ENCODE results near the gene YIPF1.

YIPF1 gene

GRCh38 chr1:53889304-53890298 lies at the start of gene YIPF1:
YIPF1 (minus strand) TSS chr1:53889797; CDS start chr1:53888937, 860 bp downstream.
- peak; percentile 79 for DNase-seq (ENCODE audit: low spot score)

DNA sequence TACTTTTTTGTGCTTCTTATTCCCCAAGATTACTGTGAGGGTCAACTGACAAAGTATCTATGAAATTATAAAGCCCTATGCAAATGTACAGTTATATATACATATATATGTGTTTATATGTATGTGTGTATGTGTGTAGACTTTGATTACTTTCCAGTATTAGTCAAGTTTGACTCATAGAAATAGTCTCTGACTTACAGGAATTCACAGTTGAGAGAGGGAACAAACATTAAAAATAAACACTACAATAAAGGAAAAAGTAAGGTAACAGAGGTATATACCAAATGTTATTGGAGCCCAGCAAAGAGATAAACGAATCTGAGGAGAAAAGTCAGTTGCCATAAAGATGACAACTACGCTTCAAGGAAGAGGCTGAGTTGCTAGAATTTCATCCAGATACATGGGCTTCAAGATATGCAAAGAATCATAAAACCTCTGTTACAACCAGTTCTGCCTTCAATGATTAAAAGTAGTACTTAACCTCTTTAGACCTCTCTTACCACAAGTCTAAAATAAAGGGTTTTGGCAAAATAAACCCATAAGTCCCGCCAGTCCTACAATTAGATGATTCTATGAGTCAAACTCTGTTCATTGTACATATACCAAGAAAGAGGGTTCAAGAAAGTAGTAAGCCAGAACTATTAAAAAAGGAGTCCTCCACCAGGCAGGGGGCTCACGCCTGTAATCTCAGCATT lies 48.7 kb upstream of the YIPF1 start:
- no peak for DNase-seq (ENCODE audit: low spot score)

- DNase-seq (ENCODE audit: low spot score), result no peak
These were observed 46.8 kb upstream of the YIPF1 start for GRCh38 chr1:53936430-53936829.

DNA sequence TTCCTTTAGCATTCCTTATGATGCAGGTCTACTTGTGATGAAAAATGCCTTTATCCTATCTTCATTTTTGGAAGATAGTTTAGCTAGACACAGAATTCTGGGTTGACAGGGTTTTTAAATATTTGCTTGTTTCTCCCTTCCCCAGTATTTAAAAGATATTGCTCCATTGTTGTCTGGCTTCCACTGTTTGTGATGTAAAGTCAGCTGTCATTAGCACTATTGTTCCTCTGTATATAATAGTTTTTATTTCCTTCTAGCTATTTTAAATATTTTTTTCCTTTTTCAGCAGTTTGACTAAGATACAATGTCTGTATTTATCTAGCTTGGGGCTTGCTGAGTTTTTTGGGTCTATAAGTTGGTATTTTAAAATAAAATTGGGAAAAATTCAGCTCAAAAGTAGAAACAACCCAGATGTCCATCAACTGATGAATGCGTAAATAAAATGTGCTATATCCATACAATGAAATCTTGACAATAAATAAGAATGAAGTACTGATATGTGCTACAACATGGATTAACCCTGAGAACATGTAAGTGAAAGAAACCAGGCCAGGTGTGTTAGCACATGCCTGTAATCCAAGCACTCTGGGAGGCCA lies 44.7 kb upstream of the YIPF1 start:
- no peak for DNase-seq (ENCODE audit: low spot score)

DNA sequence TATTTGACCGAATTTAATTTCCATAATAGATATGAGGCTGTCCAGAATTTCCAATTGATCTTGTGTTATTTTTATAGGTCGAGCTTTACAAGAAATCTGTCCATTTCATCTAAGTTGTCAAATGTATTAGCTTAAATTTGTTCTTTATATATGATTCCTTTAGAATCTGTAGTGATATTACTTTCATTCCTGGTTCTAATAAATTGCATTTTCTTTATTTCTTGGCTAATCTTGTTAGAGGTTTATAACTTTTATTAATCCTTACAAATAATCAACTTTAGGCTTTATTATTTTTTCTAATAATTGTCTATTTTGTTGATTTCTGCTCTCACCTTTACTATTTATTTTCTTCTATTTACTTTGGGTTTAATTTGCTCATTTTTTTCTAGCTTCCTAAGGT lies 41.9 kb upstream of the YIPF1 start:
- no peak for DNase-seq (ENCODE audit: low spot score)

- DNase-seq (ENCODE audit: low spot score), result no peak
These were observed 41.3 kb upstream of the YIPF1 start for GRCh38 chr1:53930932-53931331.

DNA sequence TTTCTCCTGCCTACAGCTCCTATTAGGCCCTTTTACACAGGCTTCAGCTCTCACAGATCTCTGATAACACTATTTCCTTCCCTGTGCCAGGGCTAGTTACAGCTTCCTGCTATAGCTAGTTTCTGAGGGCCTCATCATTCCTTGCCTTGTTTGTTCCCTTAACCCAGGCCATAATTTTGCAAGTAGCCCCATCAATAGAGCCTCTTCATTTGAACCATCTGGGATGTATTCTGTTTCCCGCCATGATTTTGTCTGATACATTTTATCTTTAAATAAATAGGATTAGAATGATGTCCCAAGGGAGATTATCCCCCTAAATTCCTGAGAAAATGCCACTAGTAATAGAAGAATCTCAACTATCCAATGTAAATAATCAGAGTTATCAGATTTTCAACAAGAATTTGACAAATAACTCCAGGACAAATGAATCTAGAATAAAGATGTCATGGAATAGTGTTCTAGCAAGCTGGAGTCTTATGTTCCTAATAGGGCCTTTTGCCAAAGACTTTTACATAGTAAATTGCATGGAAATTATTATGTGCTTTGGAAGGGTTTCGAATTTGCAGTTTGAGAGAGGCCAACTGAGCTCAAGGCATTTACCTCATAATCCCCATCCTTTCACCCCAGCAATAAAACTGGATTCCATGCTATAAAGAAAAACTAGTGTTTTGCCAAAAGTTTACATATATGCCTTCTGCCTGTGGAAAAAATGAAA lies 39.8 kb upstream of the YIPF1 start:
- no peak for DNase-seq (ENCODE audit: low spot score)

DNA sequence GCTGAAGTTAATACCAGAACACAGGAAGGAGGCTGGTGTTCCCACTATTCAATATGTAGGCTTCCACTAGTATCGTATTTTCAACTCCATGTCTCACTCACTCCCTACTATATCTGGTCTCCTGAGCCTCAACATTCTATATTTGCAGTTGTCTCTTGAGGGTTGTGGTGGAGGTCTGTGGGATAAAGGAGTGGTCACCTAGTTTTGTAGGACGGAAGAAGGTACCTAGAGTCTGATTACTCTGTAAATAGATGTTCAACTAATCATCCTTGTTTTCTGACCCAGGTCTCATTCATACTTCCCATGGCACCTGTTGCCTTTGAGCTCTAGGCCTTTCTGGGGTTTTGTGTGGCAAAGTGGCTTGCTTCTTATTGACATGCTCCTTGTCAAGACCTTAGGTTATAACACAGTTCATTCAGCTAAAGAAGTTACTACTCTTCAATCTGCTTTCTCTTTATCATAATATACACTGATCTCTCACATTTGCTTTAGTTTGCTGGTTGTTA lies 37.8 kb upstream of the YIPF1 start:
- DNase-seq (ENCODE audit: low spot score), result no peak

- DNase-seq (ENCODE audit: low spot score), result no peak
These were observed 30.1 kb upstream of the YIPF1 start for GRCh38 chr1:53919675-53920066.

DNA sequence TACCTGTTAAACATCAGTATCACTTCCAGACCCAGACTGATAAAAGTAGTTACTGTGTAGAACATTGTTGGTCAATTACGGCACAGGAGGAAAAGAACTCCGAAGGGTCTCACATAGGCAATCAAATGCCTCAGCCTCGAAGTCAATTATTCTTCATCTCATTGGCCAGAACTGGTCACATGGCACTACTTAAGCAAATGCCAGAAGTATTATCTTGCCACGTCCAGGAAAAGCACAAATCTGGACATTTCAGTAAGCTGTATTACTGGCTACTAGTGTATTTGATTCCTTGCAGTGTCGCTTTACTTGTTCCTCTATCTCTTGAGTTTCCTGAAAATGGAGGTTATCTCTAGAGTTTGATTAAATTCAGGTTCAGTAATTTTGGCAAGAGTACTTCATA lies 28.7 kb upstream of the YIPF1 start:
- no peak for DNase-seq (ENCODE audit: low spot score)

DNA sequence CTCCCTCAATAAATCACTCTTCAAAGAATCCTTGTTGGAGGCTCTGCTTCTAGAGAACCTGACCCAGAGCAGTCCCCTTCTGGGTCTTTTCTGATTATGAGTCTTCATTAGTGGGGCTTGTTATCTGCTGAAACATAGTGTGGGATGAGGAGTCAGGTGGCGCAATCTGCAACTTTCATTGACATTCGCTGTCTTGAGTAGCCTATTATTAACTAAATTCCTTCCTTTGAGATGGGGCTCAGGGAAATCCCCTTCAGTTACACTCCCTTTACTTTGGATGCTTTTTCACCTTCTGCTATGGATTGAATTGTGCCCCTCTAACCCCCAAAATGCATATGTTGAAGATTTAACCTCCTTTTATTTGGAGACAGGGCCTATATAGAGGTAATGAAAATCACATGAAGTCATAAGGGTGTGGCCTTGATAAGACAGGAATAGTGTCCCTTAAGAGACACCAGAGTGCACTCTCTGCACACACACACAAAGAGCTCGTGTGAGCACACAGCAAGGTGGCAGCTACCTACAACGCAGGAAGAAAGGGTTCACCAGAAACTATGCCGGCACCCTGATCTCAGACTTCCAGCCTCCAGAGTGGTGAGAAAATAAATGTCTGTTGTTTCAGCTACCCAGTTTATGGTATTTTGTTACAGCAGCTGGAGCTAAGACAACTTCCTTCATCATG lies 23.9 kb upstream of the YIPF1 start:
- no peak for DNase-seq (ENCODE audit: low spot score)

DNA sequence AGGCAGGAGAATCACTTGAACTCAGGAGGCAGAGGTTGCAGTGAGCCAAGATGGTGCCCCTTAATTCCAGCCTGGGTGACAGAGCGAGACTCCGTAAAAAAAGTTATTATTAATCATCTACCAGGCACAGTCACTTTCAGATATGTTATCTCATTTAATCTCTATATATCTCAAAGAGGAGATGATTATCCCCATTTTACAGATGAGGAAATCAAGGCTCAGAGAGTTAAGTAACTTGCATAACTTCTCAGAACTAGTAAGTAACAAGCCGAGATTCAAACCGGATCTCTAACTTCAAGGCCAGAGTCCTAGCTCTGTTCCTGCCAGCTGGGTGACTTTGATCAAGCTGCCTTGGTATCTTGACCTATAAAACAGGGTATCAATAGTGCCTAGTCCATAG lies 21.8 kb upstream of the YIPF1 start:
- no peak for DNase-seq (ENCODE audit: low spot score)

DNA sequence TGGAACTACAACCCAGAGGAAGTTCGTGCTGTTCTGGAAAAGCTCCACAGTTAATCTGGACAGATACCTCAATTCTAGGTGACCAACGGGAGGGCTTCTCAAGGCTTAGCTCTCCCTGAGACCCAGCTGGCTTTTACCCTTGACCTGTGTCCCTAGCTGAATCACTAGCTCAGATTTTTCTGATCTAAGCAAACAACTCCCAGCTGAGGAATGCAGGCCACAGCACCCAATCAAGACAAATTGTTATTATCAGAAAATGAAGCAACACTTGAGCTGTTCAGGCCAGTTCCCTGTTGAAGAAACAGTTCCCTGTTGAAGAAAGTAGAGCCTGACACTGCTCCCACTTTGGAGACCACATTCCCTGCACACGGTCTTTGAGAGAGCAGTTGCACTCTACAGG lies 20.3 kb upstream of the YIPF1 start:
- DNase-seq (ENCODE audit: low spot score), result peak; percentile 49

GRCh38 chr1:53906121-53906520 lies 16.5 kb upstream of the YIPF1 start:
- DNase-seq (ENCODE audit: low spot score), result no peak

- DNase-seq (ENCODE audit: low spot score), result no peak
These were observed 15.9 kb upstream of the YIPF1 start for GRCh38 chr1:53905509-53905908.

DNA sequence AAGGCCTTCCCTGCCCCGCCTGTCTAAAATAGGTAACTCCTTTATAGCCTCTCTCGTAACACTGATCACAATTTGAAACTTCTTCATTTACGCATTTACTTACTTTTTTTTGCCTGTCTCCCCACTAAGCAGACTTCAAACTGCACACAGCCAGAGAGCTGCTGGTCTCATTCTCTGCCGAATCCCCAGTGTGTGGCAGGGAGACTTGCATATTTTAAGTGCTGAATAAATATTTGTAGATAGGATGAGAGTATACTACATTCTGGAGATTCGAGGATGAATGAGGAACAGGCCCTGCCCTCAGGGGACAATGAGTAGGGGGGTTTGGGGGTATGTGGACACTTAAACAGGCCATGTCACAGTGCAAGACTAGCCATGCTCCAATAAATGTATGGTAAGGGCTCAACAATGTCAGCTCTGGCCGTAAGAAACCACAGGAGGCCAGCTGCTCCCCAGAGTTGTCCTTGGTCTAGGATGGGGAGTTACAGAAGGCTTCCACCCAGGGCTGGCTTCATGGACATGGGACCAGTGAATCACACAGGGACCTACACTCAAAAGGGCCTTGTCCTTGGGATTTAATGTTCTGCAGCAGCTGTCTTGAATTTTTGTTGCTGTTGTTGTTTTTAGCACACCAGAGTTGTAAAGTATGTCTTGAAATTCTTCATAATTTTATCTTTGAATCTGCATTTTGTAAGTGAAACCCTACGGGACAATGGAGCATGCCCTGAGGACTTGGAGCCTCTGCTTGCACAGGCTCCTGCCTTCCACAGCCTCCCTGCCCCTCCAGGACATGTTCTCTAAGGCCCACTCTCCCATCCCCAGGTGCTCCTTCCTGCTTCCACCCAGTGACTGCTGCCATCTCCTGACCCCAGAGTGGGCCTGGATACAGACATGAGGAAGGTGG lies 12.9 kb upstream of the YIPF1 start:
- no peak for DNase-seq (ENCODE audit: low spot score)

GRCh38 chr1:53899708-53900107 lies 10.1 kb upstream of the YIPF1 start:
- no peak for DNase-seq (ENCODE audit: low spot score)

- DNase-seq (ENCODE audit: low spot score), result no peak
These were observed 9.6 kb upstream of the YIPF1 start for GRCh38 chr1:53899206-53899628.

DNA sequence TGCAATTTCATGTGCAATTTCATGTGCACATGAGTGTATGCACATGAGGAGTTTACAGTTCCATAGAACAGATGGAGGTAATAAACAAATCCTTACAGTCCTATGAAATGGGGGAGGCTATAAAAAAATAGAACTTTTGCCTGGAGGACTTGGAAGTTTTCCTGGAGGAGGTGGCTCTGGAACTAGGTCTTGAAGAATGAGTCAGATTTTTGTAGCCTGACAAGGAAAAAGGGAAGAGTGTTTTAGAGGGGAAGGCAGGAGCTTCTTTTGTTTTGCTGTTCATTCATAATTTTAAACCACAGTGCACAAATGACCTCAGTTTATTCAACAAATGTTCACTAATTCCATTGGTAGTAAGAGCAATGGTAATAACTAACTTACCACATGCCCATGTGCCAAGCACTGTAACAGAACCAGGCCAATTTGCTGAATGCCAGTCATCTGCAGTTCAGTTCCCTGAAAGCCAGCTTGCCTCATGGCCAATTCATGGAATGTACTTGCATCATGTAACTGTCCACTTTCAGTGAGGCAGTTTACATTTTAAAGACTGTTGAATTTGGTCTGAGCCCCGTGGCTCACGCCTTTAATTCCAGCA lies 7.1 kb upstream of the YIPF1 start:
- no peak for DNase-seq (ENCODE audit: low spot score)

DNA sequence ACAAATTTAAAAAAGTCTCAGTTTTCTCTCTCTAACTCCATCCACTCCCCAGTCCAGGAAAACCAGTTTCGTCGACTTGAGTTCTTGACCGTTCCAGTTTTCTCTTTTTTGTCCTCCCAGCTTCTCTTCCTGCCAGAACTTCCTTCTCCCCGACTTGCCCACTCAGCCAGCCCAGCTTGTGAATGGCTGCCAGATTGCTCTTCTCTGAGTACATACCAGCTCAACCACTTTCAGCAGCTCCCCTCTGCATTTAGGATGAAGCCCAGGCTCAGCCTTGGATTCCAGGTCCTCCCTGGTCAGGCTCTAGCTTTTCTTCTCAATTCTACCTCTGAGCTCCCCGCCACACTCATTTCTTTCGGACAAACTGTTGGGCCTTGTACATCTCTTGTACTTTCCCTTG lies 5.8 kb upstream of the YIPF1 start:
- no peak for DNase-seq (ENCODE audit: low spot score)

Measured in HuH-7 (cell line).